IPS-15b (cell line): ENCODE measurements around the gene STUB1.
A peak's percentile ranks its signal among the peaks of the same experiment; 100 is the strongest.

Source experiments
- H3K27me3 ChIP-seq: one replicate; pipeline ENCODE4 v1.6.1; 2013; ENCODE audit warnings: low read length; ENCODE audit not compliant: control insufficient read depth, insufficient read depth
- H3K36me3 ChIP-seq: one replicate; pipeline ENCODE4 v1.6.1; 2013; ENCODE audit warnings: low read length; ENCODE audit not compliant: control insufficient read depth, insufficient read depth
- H3K4me1 ChIP-seq: one replicate; pipeline ENCODE4 v1.6.1; 2013; ENCODE audit warnings: mild to moderate bottlenecking, low read length; ENCODE audit not compliant: control insufficient read depth, insufficient read depth
- H3K4me3 ChIP-seq: one replicate; pipeline ENCODE4 v1.5.1; 2013; ENCODE audit warnings: low read depth, low read length
- H3K9ac ChIP-seq: one replicate; pipeline ENCODE4 v1.6.1; 2013; ENCODE audit warnings: low read depth, mild to moderate bottlenecking, low read length
- H3K9me3 ChIP-seq: one replicate; pipeline ENCODE4 v1.6.1; 2013; ENCODE audit warnings: mild to moderate bottlenecking, low read length; ENCODE audit not compliant: control insufficient read depth, insufficient read depth

The STUB1 gene

DNA sequence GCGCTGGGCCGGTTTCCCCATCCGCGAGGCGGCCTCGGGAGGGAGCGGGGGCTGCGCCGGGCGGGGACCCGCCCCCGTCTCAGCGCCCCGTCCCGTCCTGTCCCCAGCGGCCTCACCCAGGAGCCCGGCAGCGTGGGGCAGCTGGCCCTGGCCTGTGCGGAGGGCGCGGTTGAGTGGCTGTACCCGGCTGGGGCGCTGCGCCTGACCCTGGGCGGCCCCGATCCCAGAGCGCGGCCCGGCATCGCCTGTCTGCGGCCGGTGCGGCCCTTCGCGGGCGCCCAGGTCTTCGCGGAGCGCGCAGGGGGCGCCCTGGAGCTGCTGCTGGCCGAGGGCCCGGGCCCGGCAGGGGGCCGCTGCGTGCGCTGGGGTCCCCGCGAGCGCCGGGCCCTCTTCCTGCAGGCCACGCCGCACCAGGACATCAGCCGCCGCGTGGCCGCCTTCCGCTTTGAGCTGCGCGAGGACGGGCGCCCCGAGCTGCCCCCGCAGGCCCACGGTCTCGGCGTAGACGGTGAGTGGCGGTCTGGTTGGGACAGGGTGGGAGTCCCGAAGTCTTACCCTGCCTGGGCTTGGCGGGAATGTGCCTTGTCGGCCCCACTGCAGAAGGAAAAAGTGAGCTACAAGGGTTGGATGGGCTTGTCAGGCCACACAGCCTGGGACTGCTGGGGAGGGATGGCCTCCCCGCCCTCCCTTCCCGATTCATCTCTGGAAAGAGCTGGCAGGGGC is 35.4 kb downstream of the STUB1 start:
- Histone ChIP-seq H3K9ac (no peak overlapping the region), H3K27me3 (peaks cover 15% of the 10 kb centered on the region), H3K4me1 (peaks cover 4% of the 10 kb centered on the region), H3K36me3 (no peaks in the 10 kb centered on the region), H3K4me3 (peak overlapping the region; percentile 55), H3K9me3 (no peaks in the 10 kb centered on the region)

DNA sequence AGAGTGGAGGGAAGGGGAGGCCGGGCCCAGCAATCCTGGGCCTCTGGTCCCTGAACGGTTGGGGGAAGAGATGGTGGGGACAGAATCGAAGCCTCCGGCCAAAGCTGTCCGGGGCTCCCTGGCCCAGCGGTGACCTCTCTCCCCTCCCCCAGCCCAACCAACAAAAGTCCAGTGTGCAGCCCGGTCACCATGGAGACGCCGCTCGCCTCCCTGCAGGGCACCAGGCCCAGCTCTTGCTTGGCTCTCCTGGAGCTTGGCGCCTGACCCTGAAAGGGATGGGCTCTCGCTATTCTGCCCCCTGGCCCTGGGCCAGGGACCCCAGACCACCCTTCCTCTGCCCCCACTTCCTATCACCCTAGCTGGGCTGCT is 36.0 kb downstream of the STUB1 start:
- H3K27me3 ChIP-seq: peaks cover 15% of the 10 kb centered on the region
- no peaks in the 10 kb centered on the region for H3K9me3 ChIP-seq
- peak overlapping the region; percentile 55 for H3K4me3 ChIP-seq
- H3K36me3 ChIP-seq: no peaks in the 10 kb centered on the region
- no peak overlapping the region for H3K9ac ChIP-seq
- peaks cover 4% of the 10 kb centered on the region for H3K4me1 ChIP-seq

DNA sequence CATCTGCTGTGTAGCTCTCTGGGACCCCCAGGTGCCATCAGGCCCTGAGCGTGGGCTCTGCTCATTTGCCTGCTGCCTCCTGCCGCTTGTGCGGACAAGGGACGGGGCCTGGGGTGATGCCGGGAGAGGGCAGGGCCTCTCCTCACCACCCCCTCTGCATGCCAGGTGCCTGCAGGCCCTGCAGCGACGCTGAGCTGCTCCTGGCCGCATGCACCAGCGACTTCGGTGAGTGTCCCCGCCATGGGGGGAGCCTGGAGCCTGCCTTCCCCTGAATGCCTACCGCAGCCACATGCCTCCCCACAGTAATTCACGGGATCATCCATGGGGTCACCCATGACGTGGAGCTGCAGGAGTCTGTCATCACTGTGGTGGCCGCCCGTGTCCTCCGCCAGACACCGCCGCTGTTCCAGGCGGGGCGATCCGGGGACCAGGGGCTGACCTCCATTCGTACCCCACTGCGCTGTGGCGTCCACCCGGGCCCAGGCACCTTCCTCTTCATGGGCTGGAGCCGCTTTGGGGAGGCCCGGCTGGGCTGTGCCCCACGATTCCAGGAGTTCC is 36.6 kb downstream of the STUB1 start:
- Histone ChIP-seq H3K4me3 (no peak overlapping the region), H3K9me3 (no peaks in the 10 kb centered on the region), H3K9ac (no peak overlapping the region), H3K36me3 (no peaks in the 10 kb centered on the region), H3K27me3 (peaks cover 15% of the 10 kb centered on the region), H3K4me1 (peaks cover 4% of the 10 kb centered on the region)

DNA sequence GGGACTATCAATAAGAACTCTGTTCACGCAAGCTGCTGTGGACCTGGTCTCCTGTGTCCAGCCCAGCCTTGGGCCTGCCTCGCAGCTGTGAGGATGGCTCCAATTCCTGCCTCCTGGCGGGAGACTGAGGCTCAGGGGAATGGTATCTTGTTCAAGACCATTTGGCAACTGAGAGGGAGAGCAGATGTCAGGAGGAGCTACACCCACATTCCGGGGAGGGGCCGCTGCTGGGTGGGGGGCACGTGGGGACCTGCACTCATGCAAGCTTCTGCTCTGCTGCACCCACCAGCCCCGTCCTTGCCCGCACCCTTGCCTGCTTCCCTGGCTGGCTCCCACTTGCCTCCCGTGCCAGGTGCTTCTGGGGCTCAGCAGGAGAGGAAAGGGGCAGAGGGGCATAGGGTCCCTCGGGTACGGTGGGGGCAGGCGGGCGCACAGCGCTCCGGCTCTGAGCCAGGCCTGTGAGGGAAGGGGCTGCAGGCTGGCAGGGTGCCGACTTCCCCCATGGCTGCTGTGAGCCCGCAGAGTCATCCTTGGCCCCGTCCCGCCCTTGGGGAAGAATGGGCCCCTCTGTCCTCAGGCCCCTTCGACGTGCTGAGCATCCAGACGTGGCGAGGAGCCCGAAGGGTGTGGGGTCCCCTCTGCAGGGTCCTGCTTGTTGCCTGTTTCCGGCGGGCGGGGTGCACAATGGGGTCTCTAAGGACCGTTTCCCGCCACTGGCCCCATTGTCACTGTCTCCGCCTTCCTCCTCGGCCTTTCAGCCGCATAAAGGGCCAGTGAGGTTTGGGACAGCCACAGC is 37.4 kb downstream of the STUB1 start:
- H3K9ac ChIP-seq: no peak overlapping the region
- H3K36me3 ChIP-seq: peaks cover 6% of the 10 kb centered on the region
- peaks cover 15% of the 10 kb centered on the region for H3K27me3 ChIP-seq
- peaks cover 4% of the 10 kb centered on the region for H3K4me1 ChIP-seq
- H3K4me3 ChIP-seq: no peak overlapping the region
- H3K9me3 ChIP-seq: no peaks in the 10 kb centered on the region

DNA sequence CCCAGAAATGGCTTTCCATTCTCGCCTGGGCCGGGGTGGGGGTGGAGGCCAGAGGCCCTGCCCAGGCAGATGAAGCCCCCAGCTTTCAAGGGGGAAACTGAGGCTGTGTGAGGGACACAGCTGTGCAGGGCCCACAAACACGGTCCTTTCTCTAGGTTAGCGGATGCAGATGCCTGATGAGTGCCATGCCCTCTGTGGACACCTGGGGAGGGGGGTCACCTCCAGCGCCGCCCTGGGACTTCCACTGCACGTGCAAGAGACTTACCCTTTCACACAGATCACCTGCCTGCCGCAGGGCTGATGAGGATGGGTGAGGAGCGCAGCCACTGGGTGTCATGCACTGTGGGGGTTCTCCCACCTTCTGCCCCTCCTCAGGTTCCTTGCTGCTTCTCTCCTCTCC is 38.2 kb downstream of the STUB1 start:
- no peaks in the 10 kb centered on the region for H3K9me3 ChIP-seq
- H3K4me3 ChIP-seq: no peak overlapping the region
- H3K36me3 ChIP-seq: peaks cover 9% of the 10 kb centered on the region
- peaks cover 4% of the 10 kb centered on the region for H3K4me1 ChIP-seq
- H3K9ac ChIP-seq: no peak overlapping the region
- peaks cover 15% of the 10 kb centered on the region for H3K27me3 ChIP-seq

DNA sequence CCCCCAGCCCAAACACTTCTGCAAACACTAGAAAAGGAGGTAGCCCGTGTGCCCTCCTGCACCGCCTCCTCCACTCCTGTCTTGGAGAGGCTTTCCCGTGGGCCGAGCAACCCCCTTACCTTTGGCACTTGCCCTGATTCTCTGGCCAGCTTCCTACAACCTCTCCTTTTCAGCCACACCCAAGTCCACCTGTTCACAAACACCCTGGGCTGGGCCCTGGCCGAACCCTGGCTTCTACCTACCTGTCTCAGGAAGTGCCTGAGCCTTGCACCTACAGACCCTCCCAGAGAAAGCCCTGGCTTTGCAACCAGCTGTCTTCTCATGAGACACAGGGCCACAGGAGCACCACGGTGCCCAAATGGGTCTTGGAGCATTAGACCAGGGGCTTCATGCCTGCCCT is 38.7 kb downstream of the STUB1 start:
- Histone ChIP-seq H3K9ac (no peak overlapping the region), H3K36me3 (peaks cover 9% of the 10 kb centered on the region), H3K27me3 (peaks cover 10% of the 10 kb centered on the region), H3K9me3 (no peaks in the 10 kb centered on the region), H3K4me3 (no peak overlapping the region), H3K4me1 (peaks cover 4% of the 10 kb centered on the region)

DNA sequence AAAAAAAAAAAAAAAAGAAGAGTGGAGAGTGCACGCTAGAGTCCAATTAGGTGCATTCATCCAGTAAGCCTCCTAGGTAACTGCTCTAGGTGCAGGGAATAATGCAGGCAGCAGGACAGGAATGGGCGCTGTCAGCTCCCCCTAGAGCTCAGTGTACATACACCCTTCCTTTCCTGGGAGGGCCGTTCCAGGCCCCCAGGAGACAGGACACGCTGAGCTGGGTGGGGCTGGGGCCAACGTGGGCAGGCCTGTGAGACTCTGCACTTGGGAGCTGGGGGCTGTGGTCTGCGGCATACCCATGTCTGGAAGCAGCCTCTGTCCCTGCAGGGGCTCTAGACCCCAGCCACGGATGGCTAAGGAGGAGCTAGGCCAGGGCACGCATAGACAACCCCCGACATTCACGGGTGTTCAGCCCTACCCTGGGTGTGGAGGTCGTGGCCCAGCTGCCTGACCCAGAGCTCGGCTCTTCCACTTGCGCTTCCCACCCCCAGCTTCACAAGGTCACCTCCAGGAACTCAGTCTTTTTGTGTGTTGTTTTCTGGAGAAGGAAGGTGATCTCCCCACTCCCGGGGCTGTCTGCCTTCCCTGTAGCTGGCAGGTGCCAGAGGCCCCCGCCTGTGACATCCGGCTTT is 39.7 kb downstream of the STUB1 start:
- Histone ChIP-seq H3K27me3 (peaks cover 8% of the 10 kb centered on the region), H3K36me3 (peaks cover 9% of the 10 kb centered on the region), H3K4me3 (peak overlapping the region; percentile 76), H3K4me1 (peaks cover 4% of the 10 kb centered on the region), H3K9me3 (no peaks in the 10 kb centered on the region), H3K9ac (no peak overlapping the region)

DNA sequence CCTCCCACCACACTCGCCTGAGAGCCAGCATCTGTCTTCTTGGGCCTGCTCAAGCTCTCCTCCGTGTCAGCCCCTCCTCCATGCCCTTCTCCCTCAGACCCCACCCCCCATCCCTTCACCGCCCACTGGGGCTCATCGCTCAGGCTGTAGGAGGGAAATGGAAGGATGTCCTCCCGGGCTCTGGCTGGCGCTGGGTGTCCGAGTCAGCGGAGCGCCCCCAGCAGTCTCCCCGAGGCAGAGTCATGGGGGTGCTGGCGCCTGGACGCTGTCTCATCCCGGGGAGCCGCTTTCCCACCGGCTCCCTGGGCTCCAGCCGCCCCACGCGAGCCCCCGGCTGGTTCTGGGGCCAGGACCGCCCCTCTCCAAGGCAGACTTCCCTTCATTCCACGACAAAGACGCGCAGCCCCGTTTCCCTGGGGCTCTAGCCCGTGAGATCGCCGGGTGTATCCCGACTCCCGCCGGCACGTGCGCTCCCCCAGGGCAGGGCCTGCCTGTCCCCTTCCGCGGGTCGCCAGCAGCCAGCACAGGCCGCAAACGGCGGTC is 40.3 kb downstream of the STUB1 start:
- Histone ChIP-seq H3K36me3 (peaks cover 9% of the 10 kb centered on the region), H3K4me1 (peaks cover 4% of the 10 kb centered on the region), H3K9ac (peak overlapping the region; percentile 91), H3K9me3 (no peaks in the 10 kb centered on the region), H3K4me3 (peak overlapping the region; percentile 76), H3K27me3 (peaks cover 9% of the 10 kb centered on the region)

DNA sequence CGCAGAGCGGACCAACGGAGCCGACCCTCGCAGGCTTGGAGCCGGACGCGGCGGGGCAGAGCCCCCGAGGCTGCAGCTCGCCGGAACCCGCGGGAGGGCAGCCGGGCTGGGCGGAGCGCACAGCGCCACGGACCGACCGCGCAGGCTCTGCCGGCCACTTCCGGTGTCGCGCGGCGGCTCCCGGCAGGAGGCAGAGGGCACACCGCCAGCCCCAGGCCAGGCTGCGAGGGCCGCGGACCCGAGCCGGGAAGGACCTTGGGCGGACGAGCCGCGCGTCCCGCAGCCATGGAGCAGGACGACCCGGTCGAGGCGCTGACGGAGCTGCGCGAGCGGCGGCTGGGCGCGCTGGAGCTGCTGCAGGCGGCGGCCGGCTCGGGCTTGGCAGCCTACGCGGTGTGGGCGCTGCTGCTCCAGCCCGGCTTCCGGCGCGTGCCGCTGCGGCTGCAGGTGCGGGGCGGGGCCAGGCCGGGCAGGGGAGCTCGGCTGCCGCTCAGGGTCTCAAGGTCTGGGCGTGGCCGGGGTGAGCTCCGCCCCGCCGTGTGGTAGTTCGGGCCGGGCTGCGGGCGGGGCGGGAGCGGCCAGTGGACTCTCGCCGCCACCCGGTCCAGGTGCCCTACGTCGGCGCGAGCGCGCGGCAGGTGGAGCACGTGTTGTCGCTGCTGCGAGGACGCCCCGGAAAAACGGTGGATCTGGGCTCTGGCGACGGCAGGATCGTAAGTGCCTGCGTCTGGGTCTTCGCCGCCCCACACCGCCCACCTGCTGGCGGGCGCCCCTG is 41.0 kb downstream of the STUB1 start, which contains the start of gene ANTKMT:
Gene ANTKMT, plus strand, starts transcription at position 157 of the 775 bp plus-strand sequence. Its CDS starts 129 bp downstream, at position 286.
- peak within 1 kb of the TSS; percentile 76 for H3K4me3 ChIP-seq
- no peaks in the 10 kb centered on the region for H3K9me3 ChIP-seq
- H3K4me1 ChIP-seq: peaks cover 2% of the 10 kb centered on the region
- peaks cover 9% of the 10 kb centered on the region for H3K36me3 ChIP-seq
- H3K27me3 ChIP-seq: peaks cover 13% of the 10 kb centered on the region
- peak within 1 kb of the TSS; percentile 91 for H3K9ac ChIP-seq

DNA sequence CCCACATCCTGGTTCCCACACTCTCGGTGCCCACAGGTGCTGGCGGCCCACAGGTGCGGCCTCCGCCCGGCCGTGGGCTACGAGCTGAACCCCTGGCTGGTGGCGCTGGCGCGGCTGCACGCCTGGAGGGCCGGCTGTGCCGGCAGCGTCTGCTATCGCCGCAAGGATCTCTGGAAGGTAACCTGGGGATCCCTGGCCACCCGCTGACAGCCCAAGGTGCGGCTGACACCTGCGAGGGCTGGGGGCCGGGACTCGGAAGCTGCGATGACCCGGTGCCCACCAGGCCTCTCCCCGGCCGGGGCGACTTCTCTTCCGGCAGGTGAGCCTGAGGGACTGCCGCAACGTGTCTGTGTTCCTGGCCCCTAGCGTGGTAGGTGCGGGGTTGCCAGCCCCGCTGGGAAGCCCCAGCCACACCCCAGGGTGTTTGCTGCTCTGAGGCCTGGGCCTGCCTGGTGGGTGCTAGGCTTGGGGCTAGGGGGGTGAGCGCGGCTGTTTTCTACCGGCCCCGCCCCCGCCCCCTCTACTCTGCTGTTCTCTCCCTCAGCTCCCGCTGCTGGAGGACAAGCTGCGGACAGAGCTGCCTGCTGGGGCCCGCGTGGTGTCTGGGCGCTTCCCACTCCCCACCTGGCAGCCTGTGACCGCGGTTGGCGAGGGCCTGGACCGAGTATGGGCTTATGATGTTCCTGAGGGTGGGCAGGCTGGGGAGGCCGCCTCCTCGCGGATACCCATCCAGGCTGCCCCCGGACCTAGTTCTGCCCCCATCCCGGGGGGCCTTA is 41.7 kb downstream of the STUB1 start:
- H3K9ac ChIP-seq: no peak overlapping the region
- peaks cover 4% of the 10 kb centered on the region for H3K4me1 ChIP-seq
- H3K27me3 ChIP-seq: peaks cover 8% of the 10 kb centered on the region
- peaks cover 9% of the 10 kb centered on the region for H3K36me3 ChIP-seq
- peak overlapping the region; percentile 43 for H3K4me3 ChIP-seq
- H3K9me3 ChIP-seq: no peaks in the 10 kb centered on the region
